ENCODE measurements around the gene ADRA2C.

ADRA2C gene

DNA sequence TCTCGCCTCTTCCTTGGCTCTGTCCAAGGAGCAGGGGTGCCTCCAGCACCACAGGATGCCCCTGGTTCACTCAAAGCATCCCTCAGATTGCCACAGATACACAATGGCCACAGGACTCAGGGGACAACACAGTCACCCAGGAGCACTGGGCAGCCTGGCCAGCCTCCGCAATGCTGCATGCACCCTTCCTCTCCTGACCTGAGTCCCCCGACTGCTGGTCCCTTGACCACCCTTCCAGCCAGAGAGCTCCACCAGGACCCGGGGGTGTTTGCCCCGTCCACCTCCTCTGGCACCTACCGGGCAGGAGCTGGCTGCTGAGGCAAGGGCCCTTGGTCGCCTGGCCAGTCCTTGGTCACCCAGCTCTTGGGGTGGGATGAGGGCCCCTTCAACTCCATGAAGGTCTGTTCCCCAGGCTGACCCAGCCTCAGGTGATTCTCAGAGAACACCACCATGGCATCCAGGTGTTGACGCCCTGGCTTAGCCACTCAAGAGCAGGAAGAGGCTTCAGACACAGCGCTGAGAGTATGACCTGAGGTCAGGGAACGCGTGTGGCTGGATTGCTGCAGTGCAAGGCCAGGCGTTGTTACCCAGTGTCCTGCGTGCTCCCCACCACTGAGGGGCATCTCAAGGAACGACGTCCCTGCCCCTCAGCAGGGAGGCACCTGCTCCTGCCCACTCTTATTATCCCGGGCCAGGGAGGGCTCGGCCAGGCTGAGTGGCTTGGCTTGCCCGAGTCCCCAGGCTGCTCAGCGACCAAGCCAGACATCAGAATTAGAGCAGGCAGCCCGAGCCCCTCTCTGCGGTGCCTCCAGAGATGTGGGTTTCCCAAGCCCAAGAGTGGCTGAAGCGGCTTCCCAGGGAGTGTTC is 10.2 kb downstream of the ADRA2C start:
- DNase-seq (ENCODE audit: low read depth in 3 of 3), result no peak

DNA sequence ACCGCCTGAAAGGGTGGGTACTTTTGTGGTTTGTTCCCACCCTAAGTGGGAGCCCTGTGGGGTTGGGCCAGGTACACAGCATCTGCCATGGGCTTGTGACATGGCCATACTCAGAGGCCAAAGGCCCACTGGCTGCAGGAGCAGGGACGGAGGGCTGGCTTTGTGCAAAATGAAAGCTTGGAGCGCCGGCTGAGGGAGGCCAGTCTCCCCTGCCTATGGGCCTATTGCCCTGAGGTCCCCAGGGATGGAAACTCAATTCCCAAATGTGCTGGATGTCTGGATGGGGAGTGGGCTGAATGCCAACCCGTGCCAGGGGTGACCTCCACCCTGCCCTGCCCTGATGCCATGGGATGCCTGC is 10.8 kb downstream of the ADRA2C start:
- DNase-seq (ENCODE audit: low read depth in 3 of 3), result no peak

DNA sequence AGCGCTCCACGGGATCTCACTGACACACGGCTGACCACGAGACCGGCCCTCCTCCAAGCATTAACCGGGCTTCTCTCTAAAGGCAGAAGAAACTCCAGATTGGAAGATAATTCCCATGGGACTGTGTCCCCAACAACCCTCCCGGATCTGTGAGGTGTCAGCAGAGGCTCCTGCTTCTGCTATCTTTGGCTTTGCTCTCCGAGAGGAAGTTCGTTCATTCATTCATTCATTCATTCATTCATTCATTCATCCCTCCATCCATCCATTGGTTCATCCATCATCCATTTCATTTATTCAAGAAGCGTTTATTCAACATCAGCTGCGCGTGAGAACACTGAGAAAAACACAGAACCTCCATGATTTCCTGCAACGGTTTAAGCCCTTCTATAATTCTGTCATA is 11.5 kb downstream of the ADRA2C start:
- DNase-seq (ENCODE audit: low read depth in 3 of 3), result no peak

DNA sequence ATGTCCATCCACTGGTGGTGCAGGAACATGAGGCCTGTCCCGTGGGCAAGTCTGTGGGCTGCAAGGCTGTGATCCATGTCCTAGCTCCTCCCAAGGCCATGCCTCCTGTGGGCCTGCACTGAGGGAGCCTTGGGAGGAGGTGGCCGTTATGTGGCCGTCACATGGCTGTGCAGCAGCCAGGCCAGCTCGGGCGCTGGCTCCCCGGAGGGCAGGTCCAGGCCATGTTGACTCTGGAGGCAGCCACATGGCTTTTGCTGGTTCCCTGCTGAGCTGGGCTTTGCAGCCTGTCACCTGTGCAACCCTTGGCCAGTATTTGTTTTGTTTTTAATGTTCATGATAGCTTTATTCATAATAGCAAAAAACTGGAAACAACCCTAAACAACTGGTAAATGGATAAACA is 13.3 kb downstream of the ADRA2C start:
- DNase-seq (ENCODE audit: low read depth in 3 of 3), result no peak

DNA sequence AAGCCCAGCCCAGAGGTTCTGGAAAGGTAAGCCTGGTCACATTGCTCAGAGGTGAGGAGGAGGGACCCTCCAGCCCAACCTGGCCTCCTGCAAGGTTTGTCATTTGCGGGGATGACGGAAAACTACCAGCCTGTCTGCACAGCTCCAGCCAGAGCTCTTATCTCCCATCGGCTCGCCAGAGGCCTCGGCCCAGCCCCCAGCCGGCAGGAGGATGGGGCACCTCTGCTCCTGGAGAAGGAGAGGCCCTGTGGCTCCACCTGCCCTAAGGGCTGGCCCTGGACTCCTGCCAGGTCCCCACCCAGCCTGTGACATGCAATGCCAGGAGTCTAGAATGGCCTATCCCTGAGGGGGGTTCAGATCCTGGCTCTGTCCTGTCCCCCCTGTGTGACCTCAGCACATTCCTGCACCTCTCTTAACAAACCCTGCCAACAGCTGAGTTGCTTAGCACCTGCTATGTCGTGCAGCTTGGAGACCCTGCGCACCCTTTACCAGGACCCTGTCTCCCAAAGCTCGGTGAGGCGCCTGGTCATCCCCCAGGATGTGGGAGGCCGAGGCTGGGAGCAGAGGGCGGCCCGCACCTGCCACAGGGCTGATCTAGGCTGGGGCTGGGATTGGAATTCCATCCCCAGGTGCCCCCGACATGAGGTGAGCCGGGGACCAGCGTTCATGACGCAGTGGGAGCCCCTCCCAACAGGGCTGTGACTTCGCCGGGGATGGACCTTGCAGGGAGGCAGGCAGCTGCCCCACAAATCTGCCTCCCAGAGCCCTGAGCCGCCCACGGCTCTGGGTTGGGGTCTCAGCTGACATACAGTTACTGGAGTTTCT is 14.4 kb downstream of the ADRA2C start:
- no peak for DNase-seq (ENCODE audit: low read depth in 3 of 3)

DNA sequence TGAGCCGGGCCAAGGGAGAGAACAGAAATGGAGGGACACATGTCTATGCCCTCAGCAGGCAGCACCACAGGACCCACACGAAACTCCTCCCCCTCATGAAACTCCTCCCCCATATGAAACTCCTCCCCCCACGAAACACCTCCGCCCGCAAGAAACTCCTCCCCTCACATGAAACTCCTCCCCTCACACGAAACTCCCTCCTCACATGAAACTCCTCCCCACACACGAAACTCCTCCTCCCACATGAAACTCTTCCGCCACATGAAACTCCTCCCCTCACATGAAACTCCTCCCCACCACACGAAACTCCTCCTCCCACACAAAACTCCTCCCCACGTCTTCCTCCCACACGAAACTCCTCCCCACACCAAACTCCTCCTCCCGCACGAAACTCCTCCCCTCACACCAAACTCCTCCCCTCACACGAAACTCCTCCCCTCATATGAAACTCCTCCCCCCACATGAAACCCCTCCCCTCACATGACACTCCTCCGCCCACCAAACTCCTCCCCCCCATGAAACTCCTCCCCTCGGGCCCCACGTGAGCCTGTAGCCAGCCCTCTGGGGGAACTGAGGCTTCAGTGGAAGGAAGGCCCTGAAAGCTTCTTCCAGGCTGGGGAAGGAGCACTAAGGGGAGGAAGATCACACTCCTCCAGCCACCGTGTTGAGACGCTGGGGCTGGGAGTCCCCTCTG is 15.2 kb downstream of the ADRA2C start:
- DNase-seq (ENCODE audit: low read depth in 3 of 3), result no peak

DNA sequence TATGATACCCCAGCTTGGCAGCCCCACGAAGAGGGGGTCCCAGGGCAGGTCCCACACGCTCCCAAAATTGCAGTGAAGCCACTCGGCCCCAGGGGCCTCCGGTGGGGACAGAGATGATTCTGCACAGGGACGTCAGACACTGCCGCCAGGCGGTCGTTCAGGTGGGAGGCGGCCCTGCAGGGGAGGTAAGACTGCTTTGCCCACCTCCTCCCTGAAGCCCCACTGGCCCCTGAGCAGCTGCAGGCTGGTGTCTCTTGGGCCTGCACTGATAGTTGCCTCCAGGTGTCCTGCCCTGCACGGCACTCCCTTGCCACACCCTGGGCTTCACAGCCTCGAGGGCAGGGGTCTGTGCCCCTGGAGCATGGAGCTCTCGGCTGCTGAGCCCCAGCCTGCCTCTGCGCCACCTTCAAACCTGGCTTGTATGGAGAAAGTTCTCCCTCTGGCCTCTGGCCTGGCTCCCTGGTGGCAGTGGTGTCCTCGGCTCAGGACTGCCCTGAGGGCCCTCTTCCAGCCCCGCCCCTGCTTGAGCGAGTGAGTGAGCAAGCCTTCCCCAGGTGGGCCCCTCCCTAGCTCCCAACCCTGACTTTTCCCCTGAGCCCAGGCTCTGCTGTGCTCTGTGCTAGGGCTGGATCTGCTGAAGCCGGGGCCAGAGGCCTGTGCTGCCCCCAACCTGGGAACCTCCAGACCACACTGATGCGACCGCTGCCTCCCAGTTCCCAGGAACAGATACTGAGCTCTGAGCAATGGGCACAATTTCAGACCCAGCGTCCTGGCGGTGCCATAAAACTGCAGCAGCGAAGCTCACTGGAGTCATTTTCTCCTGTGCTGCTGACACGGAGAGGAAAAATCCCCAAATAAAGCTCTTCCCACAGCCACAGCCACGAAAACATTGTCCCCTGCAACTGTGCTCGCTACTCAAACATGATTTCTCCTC is 16.1 kb downstream of the ADRA2C start:
- no peak for DNase-seq (ENCODE audit: low read depth in 3 of 3)

DNA sequence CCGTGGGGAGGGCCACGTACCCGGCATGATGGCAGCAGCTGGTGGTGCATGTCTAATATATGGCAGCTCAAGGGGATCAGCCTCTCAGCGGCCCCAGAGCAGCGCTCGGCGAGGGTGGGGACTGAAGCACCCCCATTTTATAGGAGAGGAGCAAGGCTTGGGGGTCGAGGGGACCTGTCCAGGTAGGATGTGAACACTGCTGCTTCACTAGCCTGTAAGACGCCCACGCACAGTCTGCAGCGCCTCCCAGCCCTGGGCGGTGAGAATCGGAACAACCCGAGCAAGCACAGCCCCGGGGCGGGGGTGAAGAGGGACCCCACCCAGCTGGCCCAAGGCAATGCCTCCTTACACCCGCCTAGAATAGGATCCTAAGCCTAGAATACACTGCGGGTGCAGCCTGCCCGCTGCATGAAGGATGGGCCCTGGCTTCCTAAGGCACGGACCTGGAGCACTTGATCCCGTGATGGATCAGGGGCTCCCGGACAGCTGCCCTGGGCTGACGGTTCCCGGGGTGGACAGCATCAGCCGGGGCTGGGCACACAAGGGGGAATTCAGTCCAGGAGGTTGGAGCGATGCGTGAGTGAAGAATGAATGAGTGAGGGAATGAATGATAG is 17.6 kb downstream of the ADRA2C start:
- no peak for DNase-seq (ENCODE audit: low read depth in 3 of 3)

DNA sequence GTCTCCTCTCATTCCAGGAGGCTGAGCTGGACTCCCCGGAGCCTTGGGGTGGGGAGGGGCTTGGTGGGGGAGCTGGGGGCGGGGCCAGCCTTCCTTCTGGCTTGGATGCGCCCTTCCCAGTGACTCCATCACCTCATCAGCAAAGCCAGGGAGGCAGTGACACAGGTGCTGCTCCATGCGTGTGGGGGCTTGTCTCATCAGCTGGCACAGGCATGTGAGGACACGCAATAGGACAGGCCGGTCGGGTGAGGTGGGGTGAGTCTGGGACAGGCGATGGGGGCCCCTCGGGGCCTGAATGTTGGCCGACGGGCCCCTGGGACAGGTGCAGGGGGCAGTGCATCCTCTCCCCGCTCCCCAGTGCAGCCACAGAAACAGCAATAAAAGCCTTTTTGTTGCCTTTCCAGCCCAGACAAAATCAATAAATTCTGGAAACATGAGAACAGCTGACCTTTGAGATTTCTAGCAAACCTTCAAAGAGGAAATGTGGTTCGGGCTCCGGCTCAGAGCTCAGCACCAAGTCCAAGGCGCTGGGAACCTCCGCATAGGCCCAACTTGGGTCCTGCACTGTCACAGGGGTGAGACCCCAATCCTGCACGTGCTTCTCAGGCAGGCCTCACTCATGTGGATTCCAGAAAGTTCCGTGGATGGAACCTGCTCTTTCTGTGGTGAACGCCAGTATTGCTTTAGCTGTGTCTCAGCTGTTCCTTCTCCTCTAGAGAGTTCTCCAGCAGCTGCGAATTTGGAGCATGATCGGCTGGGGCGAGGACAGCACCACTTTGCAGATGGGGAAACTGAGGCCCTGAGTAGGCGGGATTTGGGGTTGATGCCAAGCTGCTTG is 18.5 kb downstream of the ADRA2C start:
- DNase-seq (ENCODE audit: low read depth in 3 of 3), result no peak

DNA sequence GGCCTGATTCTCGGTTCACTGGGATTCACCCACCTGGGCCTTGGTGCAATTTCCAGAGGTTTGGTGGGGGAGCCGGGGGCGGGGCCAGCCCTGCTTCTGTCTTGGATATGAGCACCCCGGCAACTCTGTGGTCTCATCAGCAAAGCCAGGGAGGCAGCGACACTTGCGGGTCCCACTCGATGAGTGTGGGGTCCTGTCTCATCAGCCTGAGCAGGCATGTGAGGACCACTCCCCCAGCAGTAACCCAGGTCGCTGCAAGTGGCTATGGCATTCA is 19.0 kb downstream of the ADRA2C start:
- no peak for DNase-seq (ENCODE audit: low read depth in 3 of 3)

DNA sequence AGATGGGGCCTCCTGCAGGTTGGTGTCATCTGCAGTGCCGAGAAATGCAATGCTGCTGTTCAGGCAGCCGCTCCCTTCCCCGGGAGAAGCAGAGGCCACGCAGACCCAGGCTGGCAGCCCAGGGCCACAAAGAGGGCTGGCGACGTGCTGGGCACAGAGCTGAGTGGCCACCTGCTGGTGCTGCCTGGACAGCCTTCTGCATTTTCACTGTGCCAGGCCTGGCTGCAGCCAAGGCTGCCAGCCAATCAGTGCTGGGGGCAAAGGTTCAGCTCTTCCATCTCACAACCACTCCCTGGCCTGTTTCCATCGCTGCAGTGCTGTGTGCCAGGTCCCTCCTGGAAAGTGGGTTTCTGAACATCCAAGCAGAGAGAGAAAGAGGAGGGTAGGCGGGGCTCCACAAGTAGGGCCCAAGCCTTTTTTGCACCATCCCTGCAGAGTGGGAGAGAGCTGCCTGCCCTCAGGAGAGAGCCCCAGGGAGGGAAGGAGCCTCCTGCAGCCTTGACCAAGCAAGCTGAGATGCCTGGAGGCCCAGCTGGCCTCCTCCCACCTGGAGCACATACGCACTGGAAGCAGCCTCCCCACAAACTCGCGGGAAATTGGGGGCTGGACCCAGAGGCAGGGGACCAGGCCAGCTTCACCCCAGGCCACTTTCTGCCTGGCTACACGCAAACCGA is 20.1 kb downstream of the ADRA2C start:
- DNase-seq (ENCODE audit: low read depth in 3 of 3), result no peak

DNA sequence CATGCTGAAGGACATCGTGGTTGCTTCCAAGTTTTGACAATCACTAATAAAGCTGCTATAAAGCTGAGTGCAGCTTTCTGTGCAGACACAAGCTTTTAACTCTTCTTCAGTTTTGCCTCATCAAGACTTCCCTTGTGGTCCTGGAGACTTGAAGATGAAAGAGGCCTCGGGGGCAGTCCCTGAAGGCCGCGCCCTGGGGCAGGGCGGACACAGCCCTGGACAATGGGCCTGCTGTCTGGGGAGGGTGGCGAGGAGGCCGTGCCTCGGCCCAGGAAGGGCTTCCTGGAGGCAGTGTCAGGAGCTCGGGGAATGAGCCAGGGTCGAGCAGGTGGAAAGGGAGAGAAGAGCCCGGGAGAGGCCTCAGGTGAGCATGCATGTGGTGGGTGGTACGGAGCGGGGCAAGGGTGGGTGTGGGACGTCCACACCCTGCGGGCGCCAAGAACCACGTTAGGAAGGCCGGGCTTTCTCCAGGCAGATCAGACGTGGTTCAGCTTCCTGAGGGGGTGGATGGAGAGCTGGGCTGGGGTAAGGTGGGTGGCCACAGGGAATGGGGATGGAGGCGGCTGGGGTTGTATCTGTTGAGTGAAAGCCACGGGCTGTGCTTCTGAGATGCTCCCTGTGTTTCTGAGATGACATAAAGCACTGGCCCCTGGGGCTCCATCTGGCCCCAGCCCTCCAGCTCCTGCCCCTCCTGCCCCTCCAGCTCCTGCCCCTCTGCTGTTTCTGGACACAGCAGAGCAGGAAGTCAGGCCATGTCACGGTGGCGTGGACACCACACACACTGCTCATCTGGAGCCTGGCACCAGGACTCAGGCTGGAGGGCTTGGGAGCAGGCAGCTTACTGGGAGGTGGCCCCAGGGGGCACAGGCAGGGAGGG is 21.5 kb downstream of the ADRA2C start:
- DNase-seq (ENCODE audit: low read depth in 3 of 3), result no peak

DNA sequence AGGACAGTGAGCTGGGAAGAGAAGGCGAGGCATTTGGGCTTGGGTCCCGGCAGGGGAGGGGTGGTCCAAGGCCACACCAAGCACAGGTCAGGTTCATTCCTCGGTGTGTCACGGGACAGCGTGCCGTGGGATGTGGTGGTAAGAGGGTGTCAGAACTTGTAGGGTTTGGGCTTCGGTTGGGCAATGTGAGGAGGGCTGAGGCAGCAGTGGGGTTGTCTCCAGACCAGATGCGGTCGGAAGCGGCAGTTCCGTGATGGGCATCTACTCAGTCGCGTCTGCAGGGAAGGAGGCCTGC is 22.1 kb downstream of the ADRA2C start:
- DNase-seq (ENCODE audit: low read depth in 3 of 3), result no peak

DNA sequence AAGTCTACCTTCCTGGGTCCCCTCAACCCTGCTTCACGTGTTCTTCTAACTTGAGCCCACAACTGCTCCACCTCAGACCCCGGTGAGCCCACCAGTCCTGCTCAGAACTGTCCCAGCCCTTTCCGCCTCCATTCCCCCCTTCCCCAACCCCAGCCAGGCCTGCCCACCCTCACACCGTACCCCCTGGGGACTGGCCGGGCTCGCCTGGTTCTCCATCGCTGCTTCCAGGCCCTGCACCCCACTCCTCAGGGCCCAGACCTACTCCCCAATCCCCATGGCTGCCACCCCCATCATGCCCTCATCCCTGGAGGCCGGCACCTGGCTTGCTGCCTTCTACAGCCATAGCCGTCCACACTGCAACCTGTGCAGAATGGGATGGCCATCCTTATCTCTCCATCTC is 23.4 kb downstream of the ADRA2C start:
- no peak for DNase-seq (ENCODE audit: low read depth in 3 of 3)

DNA sequence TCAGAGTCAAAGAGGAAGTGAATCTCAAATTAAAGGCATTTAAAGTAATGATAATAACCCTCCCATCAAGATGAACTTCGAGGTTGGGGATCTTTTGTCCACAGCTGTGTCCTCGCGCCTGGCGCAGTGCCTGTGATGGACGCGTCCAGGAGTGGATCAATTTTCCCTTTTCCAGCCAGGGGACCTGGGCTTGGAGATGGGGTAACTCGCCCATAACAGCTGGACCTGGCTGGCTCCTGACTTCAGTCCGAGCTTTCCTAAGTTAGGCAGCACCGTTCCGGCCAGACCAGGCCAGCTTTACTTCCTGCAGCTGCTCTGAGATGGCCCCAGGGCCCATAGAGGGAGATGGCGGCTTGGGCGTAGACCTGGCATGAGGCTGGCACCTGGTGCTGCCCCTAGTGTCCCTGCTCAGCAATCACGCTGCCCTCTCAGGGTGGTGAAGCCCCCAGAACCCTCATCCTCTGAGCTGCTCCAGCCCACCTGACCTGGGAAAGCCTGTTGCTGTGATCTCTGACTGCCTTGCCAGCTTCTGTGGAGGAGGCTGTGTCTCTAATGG is 23.9 kb downstream of the ADRA2C start:
- DNase-seq (ENCODE audit: low read depth in 3 of 3), result no peak

DNA sequence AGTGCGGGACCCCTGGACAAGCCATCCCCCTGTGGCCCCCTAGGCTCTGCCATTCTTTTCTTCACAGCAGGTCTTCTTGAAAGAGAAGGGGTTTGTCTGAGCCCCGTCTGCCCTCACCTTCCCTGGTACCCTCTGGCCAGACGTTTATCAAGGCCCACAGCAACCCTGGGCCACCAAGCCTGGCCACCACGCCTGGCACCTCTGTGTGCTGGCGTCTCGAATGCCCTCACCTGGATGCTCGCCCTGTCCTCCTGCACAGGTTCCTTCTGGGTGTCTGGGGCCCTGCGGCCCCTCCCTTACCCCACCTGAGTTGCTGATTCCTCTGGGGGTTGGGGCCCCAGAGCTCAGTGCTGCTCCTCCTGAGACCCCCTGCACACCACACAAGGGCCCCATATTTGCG is 25.1 kb downstream of the ADRA2C start:
- no peak for DNase-seq (ENCODE audit: low read depth in 3 of 3)

DNA sequence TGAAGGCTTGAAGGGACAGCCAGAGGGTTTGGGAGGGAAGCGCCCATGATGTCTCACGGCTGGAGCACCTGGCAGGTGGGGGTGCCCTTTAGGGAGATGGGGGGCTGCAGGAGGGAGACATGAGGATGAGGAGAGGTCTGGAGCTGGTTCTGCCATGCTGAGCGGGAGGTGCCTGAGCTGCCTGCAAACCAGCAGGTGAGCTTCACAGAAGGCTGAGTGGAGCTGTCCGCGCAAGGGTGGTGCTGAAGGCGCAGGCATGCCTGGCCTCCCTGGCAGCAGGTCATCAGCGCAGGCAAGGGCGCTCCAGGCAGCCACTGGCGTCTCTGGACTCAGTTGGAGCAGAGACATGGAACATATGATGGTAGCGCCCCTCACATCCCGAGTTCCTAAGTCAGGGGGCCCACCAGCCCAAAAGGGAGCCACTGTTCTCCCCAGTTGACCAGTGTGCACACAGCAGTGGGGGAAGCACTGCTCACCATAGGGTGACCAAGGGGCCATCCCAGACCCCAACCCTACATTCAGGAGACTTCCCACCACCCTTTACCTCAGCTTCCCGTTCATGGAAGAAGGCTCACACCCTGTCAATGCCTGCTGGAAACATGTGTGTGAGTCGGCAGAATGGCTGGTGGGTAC is 25.8 kb downstream of the ADRA2C start:
- no peak for DNase-seq (ENCODE audit: low read depth in 3 of 3)

DNA sequence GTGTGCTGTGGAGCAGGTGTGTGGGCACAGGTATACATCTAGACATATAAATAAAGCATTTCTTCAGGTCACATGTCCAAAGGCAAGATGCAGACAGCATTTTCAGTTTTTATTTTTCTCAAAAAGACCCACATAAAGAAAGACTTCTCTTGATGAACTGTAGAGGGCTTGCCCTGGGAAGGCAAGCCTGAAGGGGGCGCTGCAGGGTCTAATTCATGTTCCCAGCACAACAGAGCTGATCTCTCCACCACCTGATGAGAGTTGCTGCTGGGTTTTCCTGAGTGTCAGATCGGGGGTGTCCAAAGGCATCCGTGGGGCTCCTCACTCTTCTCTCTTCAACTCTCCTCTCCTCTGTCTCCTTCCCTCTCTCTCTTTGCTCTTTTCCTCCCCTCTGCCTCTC is 26.6 kb downstream of the ADRA2C start:
- no peak for DNase-seq (ENCODE audit: low read depth in 3 of 3)

All from stimulated activated CD4-positive, alpha-beta T cell treated with anti-CD3 and anti-CD28 coated beads, TNF-alpha, amount 100 ng/mL, for 48 hours (primary cell).